ENCODE results near the gene CDK19. TPM values are rescaled to one million over a fixed set of nuclear protein-coding genes. Genes with fewer than 3 reads are reported as not detected.

The CDK19 gene
- total and polyA plus RNA-seq, 2 of the 13 experiments (the other 11 are each of a cell fraction or from before 2014, with no cell fraction given), result 13.4 to 27.0 TPM

- TF ChIP-seq RBM22 (optimal IDR thresholded peaks at IDR 0.05; ENCODE audit: low read length) (peak; percentile 62), KDM4B (CRISPR knock-in tag; IDR thresholded peaks at IDR 0.05) (no peak), KDM1A (CRISPR knock-in tag; IDR thresholded peaks at IDR 0.05) (no peak), DMAP1 (CRISPR knock-in tag; IDR thresholded peaks at IDR 0.05) (peak; percentile 90; the same call in 1 of the 2 replicates), SRF (IDR thresholded peaks at IDR 0.05; ENCODE audit: low read depth, low read length) (0 out of 2 replicates have a peak, but pooled peaks have one; percentile 6), ZNF138 (CRISPR knock-in tag; IDR thresholded peaks at IDR 0.05; ENCODE audit: low read depth) (no peak), CBFB (CRISPR knock-in tag; IDR thresholded peaks at IDR 0.05) (peak; percentile 72; the same call in 1 of the 2 replicates), SIX4 (CRISPR knock-in tag; IDR thresholded peaks at IDR 0.05) (no peak), ZNF580 (CRISPR knock-in tag; IDR thresholded peaks at IDR 0.05; ENCODE audit: borderline replicate concordance, low read depth) (peak; percentile 70; the same call in 1 of the 2 replicates), LCORL (IDR thresholded peaks at IDR 0.05) (no peak), LCORL (CRISPR knock-in tag; IDR thresholded peaks at IDR 0.05) (peak; percentile 75), ZNF274 (CRISPR knock-in tag; IDR thresholded peaks at IDR 0.05) (0 out of 2 replicates have a peak, but pooled peaks have one; percentile 58), FUBP1 (CRISPR knock-in tag; IDR thresholded peaks at IDR 0.05; ENCODE audit: borderline replicate concordance) (no peak), RAD51 (IDR thresholded peaks at IDR 0.05; ENCODE audit: borderline replicate concordance) (no peak), ZNF563 (CRISPR knock-in tag; IDR thresholded peaks at IDR 0.05) (no peak), KDM5B (CRISPR knock-in tag; IDR thresholded peaks at IDR 0.05; ENCODE audit: borderline replicate concordance) (no peak; the same call in 1 of the 2 replicates), ZNF720 (CRISPR knock-in tag; IDR thresholded peaks at IDR 0.05) (no peak), NR0B2 (CRISPR knock-in tag; IDR thresholded peaks at IDR 0.05) (0 out of 2 replicates have a peak, but pooled peaks have one; percentile 26), MATR3 (CRISPR knock-in tag; IDR thresholded peaks at IDR 0.05) (no peak), ZNF124 (CRISPR knock-in tag; IDR thresholded peaks at IDR 0.05) (no peak), YEATS2 (CRISPR knock-in tag; IDR thresholded peaks at IDR 0.05; ENCODE audit: borderline replicate concordance) (peak; percentile 81; the same call in 1 of the 2 replicates), TFE3 (CRISPR knock-in tag; IDR thresholded peaks at IDR 0.05) (peak; percentile 74), ZZZ3 (CRISPR knock-in tag; IDR thresholded peaks at IDR 0.05; ENCODE audit: borderline replicate concordance) (no peak), ZNF552 (CRISPR knock-in tag; IDR thresholded peaks at IDR 0.05; ENCODE audit: borderline replicate concordance) (no peak), ARID3A (IDR thresholded peaks at IDR 0.05; ENCODE audit: low read depth, low read length) (no peak; the same call in 1 of the 2 replicates)
These were observed at the start of gene CDK19 (continued) for GRCh38 chr6:110815411-110816409.

Measured in HepG2 (cell line).